ENCODE data around the gene LMAN1L.

LMAN1L gene

GRCh38 chr15:74837482-74838136, 25.0 kb downstream of the LMAN1L start:
- DNase-seq (ENCODE audit: extremely low spot score) = no peak
- CTCF ChIA-PET = interaction anchor here (0.8 to 3.7 kb wide), 11 partner anchors 11 to 204 kb away, joined by 3 to 21 read pairs (median 5); partner anchors contain the start of gene CPLX3
- TF ChIP-seq CTCF (IDR thresholded peaks at IDR 0.05; ENCODE audit: control extremely low read depth, extremely low read depth, low read depth, missing control alignments) = no peak
- POLR2A ChIA-PET = no interaction called here

- no peak for TF ChIP-seq CTCF (IDR thresholded peaks at IDR 0.05; ENCODE audit: control extremely low read depth, extremely low read depth, low read depth, missing control alignments)
These were observed 25.5 kb downstream of the LMAN1L start for GRCh38 chr15:74838137-74838516.

GRCh38 chr15:74838746-74839525, 26.3 kb downstream of the LMAN1L start:
- no peak for TF ChIP-seq CTCF (IDR thresholded peaks at IDR 0.05; ENCODE audit: control extremely low read depth, extremely low read depth, low read depth, missing control alignments)
- POLR2A ChIA-PET = no interaction called here
- DNase-seq (ENCODE audit: extremely low spot score) = no peak
- CTCF ChIA-PET = interaction anchor here (0.6 to 3.7 kb wide), 10 partner anchors 17 to 205 kb away, joined by 3 to 21 read pairs (median 4); no protein-coding TSS in a partner anchor

More at GRCh38 chr15:74838137-74838516, 25.5 kb downstream of the LMAN1L start:
- POLR2A ChIA-PET = no interaction called here
- DNase-seq (ENCODE audit: extremely low spot score) = no peak
- CTCF ChIA-PET = interaction anchor here (0.8 to 3.7 kb wide), 9 partner anchors 16 to 205 kb away, joined by 3 to 21 read pairs (median 4); no protein-coding TSS in a partner anchor

GRCh38 chr15:74839526-74840395, 27.1 kb downstream of the LMAN1L start:
- DNase-seq (ENCODE audit: extremely low spot score) = no peak
- ChIA-PET POLR2A (no interaction called here), CTCF (interaction anchor here (0.6 to 3.8 kb wide), 9 partner anchors 13 to 111 kb away, joined by 3 to 19 read pairs (median 3); no protein-coding TSS in a partner anchor)
- TF ChIP-seq CTCF (IDR thresholded peaks at IDR 0.05; ENCODE audit: control extremely low read depth, extremely low read depth, low read depth, missing control alignments) = no peak

- POLR2A ChIA-PET = no interaction called here
- TF ChIP-seq CTCF (IDR thresholded peaks at IDR 0.05; ENCODE audit: control extremely low read depth, extremely low read depth, low read depth, missing control alignments) = no peak
- CTCF ChIA-PET = interaction anchor here (0.8 to 3.8 kb wide), 11 partner anchors 11 to 109 kb away, joined by 3 to 19 read pairs (median 4); no protein-coding TSS in a partner anchor
- no peak for DNase-seq (ENCODE audit: extremely low spot score)
These were observed 28.5 kb downstream of the LMAN1L start for GRCh38 chr15:74840851-74841775.
